ENCODE measurements around the gene MRPS17.
"Not testable (repeated sequence)": the region's sequence is repeated elsewhere in the genome, so short reads cannot be mapped to it uniquely, and the experiment has no call there.

The MRPS17 gene

GRCh38 chr7:55951637-55952351, at the start of gene MRPS17:
Gene MRPS17, plus strand, starts transcription at chr7:55951877. Its CDS starts 1,319 bp downstream, at chr7:55953196.
- peaks cover 33% of the 10 kb centered on the region for H3K36me3 Mint-ChIP-seq (ENCODE audit: low read depth)
- ATAC-seq (peak; percentile 100), DNase-seq (peak; percentile 92)
- peak within 1 kb of the TSS; percentile 95 for H3K4me3 Mint-ChIP-seq
- H3K27me3 Mint-ChIP-seq: peaks cover 2% of the 10 kb centered on the region
- no peaks in the 10 kb centered on the region for H3K9me3 Mint-ChIP-seq
- H3K4me1 Mint-ChIP-seq: peaks cover 21% of the 10 kb centered on the region
- peak within 1 kb of the TSS; percentile 96 for H3K27ac Mint-ChIP-seq

GRCh38 chr7:55903985-55904759, 47.5 kb upstream of the MRPS17 start:
- H3K27ac Mint-ChIP-seq: no peak overlapping the region
- no peaks in the 10 kb centered on the region for H3K27me3 Mint-ChIP-seq
- no peak overlapping the region for H3K4me3 Mint-ChIP-seq
- DNase-seq (no peak), ATAC-seq (no peak)
- peaks cover 15% of the 10 kb centered on the region for H3K36me3 Mint-ChIP-seq (ENCODE audit: low read depth)
- peaks cover 2% of the 10 kb centered on the region for H3K4me1 Mint-ChIP-seq
- H3K9me3 Mint-ChIP-seq: peaks cover 3% of the 10 kb centered on the region

- no peak overlapping the region for H3K27ac Mint-ChIP-seq
Measured at GRCh38 chr7:55912748-55913158, 38.9 kb upstream of the MRPS17 start.

GRCh38 chr7:55917771-55918170, 33.9 kb upstream of the MRPS17 start:
- Mint-ChIP-seq H3K9me3 (no peaks in the 10 kb centered on the region), H3K27ac (no peak overlapping the region), H3K4me3 (no peak overlapping the region), H3K27me3 (no peaks in the 10 kb centered on the region), H3K4me1 (peaks cover under 1% of the 10 kb centered on the region), H3K36me3 (ENCODE audit: low read depth) (peaks cover 16% of the 10 kb centered on the region)
- ATAC-seq: no peak
- DNase-seq: no peak

More at GRCh38 chr7:55912748-55913158, 38.9 kb upstream of the MRPS17 start:
- no peak for ATAC-seq
- Mint-ChIP-seq H3K27me3 (no peaks in the 10 kb centered on the region), H3K36me3 (ENCODE audit: low read depth) (peaks cover 19% of the 10 kb centered on the region), H3K4me3 (no peak overlapping the region), H3K9me3 (no peaks in the 10 kb centered on the region), H3K4me1 (peaks cover 7% of the 10 kb centered on the region)
- no peak for DNase-seq

- Mint-ChIP-seq H3K36me3 (ENCODE audit: low read depth) (peaks cover 13% of the 10 kb centered on the region), H3K4me3 (no peak overlapping the region), H3K27me3 (no peaks in the 10 kb centered on the region), H3K4me1 (no peaks in the 10 kb centered on the region), H3K27ac (no peak overlapping the region), H3K9me3 (peaks cover 7% of the 10 kb centered on the region)
- ATAC-seq: no peak
- DNase-seq: no peak
Measured at GRCh38 chr7:55928006-55928767, 23.5 kb upstream of the MRPS17 start.

- Mint-ChIP-seq H3K9me3 (peaks cover 13% of the 10 kb centered on the region), H3K27me3 (no peaks in the 10 kb centered on the region), H3K4me3 (no peak overlapping the region), H3K36me3 (ENCODE audit: low read depth) (peaks cover 6% of the 10 kb centered on the region), H3K4me1 (no peaks in the 10 kb centered on the region), H3K27ac (no peak overlapping the region)
- ATAC-seq (no peak), DNase-seq (no peak)
Measured at GRCh38 chr7:55931421-55932151, 20.1 kb upstream of the MRPS17 start.

- ATAC-seq: no peak
- Mint-ChIP-seq H3K27me3 (no peaks in the 10 kb centered on the region), H3K36me3 (ENCODE audit: low read depth) (peaks cover 22% of the 10 kb centered on the region), H3K27ac (no peak overlapping the region), H3K4me1 (no peaks in the 10 kb centered on the region), H3K4me3 (no peak overlapping the region), H3K9me3 (peaks cover 45% of the 10 kb centered on the region)
- no peak for DNase-seq
Measured at GRCh38 chr7:55939514-55940123, 12.1 kb upstream of the MRPS17 start.

- no peak for DNase-seq
- ATAC-seq: no peak
- Mint-ChIP-seq H3K36me3 (ENCODE audit: low read depth) (peaks cover 8% of the 10 kb centered on the region), H3K4me3 (no peak overlapping the region), H3K9me3 (peaks cover 20% of the 10 kb centered on the region), H3K4me1 (no peaks in the 10 kb centered on the region), H3K27me3 (peaks cover 2% of the 10 kb centered on the region), H3K27ac (no peak overlapping the region)
Measured at GRCh38 chr7:55946545-55946944, 5.1 kb upstream of the MRPS17 start.

GRCh38 chr7:55952352-55952671, 635 bp downstream of the MRPS17 start:
- peaks cover 35% of the 10 kb centered on the region for H3K36me3 Mint-ChIP-seq (ENCODE audit: low read depth)
- H3K27ac Mint-ChIP-seq: peak overlapping the region; percentile 96
- not testable (repeated sequence) for ATAC-seq, H3K27me3 Mint-ChIP-seq, DNase-seq, H3K9me3 Mint-ChIP-seq
- peak overlapping the region; percentile 95 for H3K4me3 Mint-ChIP-seq
- peaks cover 21% of the 10 kb centered on the region for H3K4me1 Mint-ChIP-seq

- Mint-ChIP-seq H3K4me1 (peaks cover 21% of the 10 kb centered on the region), H3K9me3 (no peaks in the 10 kb centered on the region), H3K4me3 (peak overlapping the region; percentile 95), H3K36me3 (ENCODE audit: low read depth) (peaks cover 43% of the 10 kb centered on the region), H3K27me3 (peaks cover 2% of the 10 kb centered on the region), H3K27ac (peak overlapping the region; percentile 96)
- DNase-seq: no peak
- ATAC-seq: no peak
Measured at GRCh38 chr7:55953707-55954475, 2.2 kb downstream of the MRPS17 start.

- no peaks in the 10 kb centered on the region for H3K9me3 Mint-ChIP-seq
- H3K4me3 Mint-ChIP-seq: no peak overlapping the region
- peaks cover 38% of the 10 kb centered on the region for H3K36me3 Mint-ChIP-seq (ENCODE audit: low read depth)
- H3K27ac Mint-ChIP-seq: no peak overlapping the region
- ATAC-seq (no peak), DNase-seq (no peak)
- H3K4me1 Mint-ChIP-seq: peaks cover 17% of the 10 kb centered on the region
- no peaks in the 10 kb centered on the region for H3K27me3 Mint-ChIP-seq
Measured at GRCh38 chr7:55957190-55957589, 5.5 kb downstream of the MRPS17 start.

GRCh38 chr7:55962014-55962413, 10.3 kb downstream of the MRPS17 start:
- DNase-seq: no peak
- Mint-ChIP-seq H3K27me3 (no peaks in the 10 kb centered on the region), H3K4me1 (peaks cover 19% of the 10 kb centered on the region), H3K9me3 (no peaks in the 10 kb centered on the region), H3K4me3 (no peak overlapping the region), H3K27ac (peak overlapping the region; percentile 30), H3K36me3 (ENCODE audit: low read depth) (peaks cover 10% of the 10 kb centered on the region)
- no peak for ATAC-seq

- peak overlapping the region; percentile 64 for H3K27ac Mint-ChIP-seq
- no peaks in the 10 kb centered on the region for H3K27me3 Mint-ChIP-seq
- no peak for ATAC-seq
- peak overlapping the region; percentile 58 for H3K4me3 Mint-ChIP-seq
- no peak for DNase-seq
- H3K9me3 Mint-ChIP-seq: no peaks in the 10 kb centered on the region
- H3K4me1 Mint-ChIP-seq: peaks cover 24% of the 10 kb centered on the region
- H3K36me3 Mint-ChIP-seq (ENCODE audit: low read depth): peaks cover 4% of the 10 kb centered on the region
Measured at GRCh38 chr7:55963584-55964168, 12.0 kb downstream of the MRPS17 start.

Measured in activated naive CD8-positive, alpha-beta T cell treated with anti-CD3 and anti-CD28 coated beads, Interleukin-2, amount 50 U/mL, for 24 hours (primary cell).